Liver (tissue), 9 donors: ENCODE data around the gene NFIA. TPM values are rescaled to one million over a fixed set of nuclear protein-coding genes. Genes with fewer than 3 reads are reported as not detected.

Experiments used
- DNase-seq: peaks from one replicate; pipeline ENCODE4 v3.0.0-alpha.2; 2017; ENCODE audit warnings: low spot score
- H3K27ac ChIP-seq, 2 donors: one replicate each; pipeline ENCODE4 v1.7.0; 2013; ENCODE audit warnings: inconsistent platforms in 2 of 2, low read length in 2 of 2, control low read depth in 1 of 2, low read depth in 1 of 2, mild to moderate bottlenecking in 1 of 2
- H3K27me3 ChIP-seq, 4 donors: one replicate each; pipeline versions ENCODE4 v1.6.1 to v1.7.0; 2013; ENCODE audit warnings: low read length in 3 of 4, inconsistent platforms in 1 of 4, mild to moderate bottlenecking in 1 of 4, moderate library complexity in 1 of 4; ENCODE audit not compliant: control insufficient read depth in 4 of 4, insufficient read depth in 4 of 4
- H3K36me3 ChIP-seq, 4 donors: one replicate each; pipeline versions ENCODE4 v1.6.1 to v1.7.0; 2013; ENCODE audit warnings: low read length in 3 of 4, mild to moderate bottlenecking in 3 of 4, low read depth in 1 of 4, moderate library complexity in 1 of 4; ENCODE audit not compliant: control insufficient read depth in 4 of 4, insufficient read depth in 3 of 4
- H3K4me1 ChIP-seq, 4 donors: one replicate each; pipeline versions ENCODE4 v1.6.1 to v1.7.0; 2013; ENCODE audit warnings: low read length in 3 of 4, mild to moderate bottlenecking in 3 of 4, moderate library complexity in 1 of 4; ENCODE audit not compliant: control insufficient read depth in 4 of 4, insufficient read depth in 4 of 4
- H3K4me3 ChIP-seq, 3 donors: one replicate each; pipeline versions ENCODE4 v1.6.1 to v1.7.0; 2013; ENCODE audit warnings: low read length in 3 of 3, control low read depth in 1 of 3, low read depth in 1 of 3, mild to moderate bottlenecking in 1 of 3
- H3K9ac ChIP-seq, 2 donors: one replicate each; pipeline ENCODE4 v1.7.0; 2013; ENCODE audit warnings: low read length in 2 of 2, mild to moderate bottlenecking in 2 of 2, moderate library complexity in 2 of 2, control low read depth in 1 of 2, low read depth in 1 of 2
- H3K9me3 ChIP-seq, 4 donors: one replicate each; pipeline versions ENCODE4 v1.6.1 to v1.7.0; 2013; ENCODE audit warnings: low read length in 3 of 4; ENCODE audit not compliant: control insufficient read depth in 4 of 4
- ATF3 ChIP-seq: IDR thresholded peaks from 2 replicates; pipeline ENCODE4 v1.6.1; 2016; ENCODE audit warnings: antibody characterized with exemption
- CTCF ChIP-seq: fragments of 150-350 bp; IDR thresholded peaks from 2 replicates; pipeline ENCODE4 v1.5.1; 2017; ENCODE audit warnings: improper control_type of control experiment, low read depth, low read length; ENCODE audit not compliant: missing input control
- EGR1 ChIP-seq, 2 donors: IDR thresholded peaks; 2 replicates each; pipeline ENCODE4 v1.6.1; 2016 to 2018; ENCODE audit warnings: antibody characterized with exemption in 2 of 2, low read depth in 2 of 2
- FOXA1 ChIP-seq: IDR thresholded peaks from 2 replicates; pipeline ENCODE4 v1.6.1; 2016; ENCODE audit warnings: antibody characterized with exemption
- FOXA2 ChIP-seq: IDR thresholded peaks from 2 replicates; pipeline ENCODE4 v1.6.1; 2016; ENCODE audit warnings: antibody characterized with exemption
- GABPA ChIP-seq, 2 donors: IDR thresholded peaks in 1 of 2; conservative IDR thresholded peaks in 1 of 2; 2 replicates each; pipeline ENCODE4 v1.6.1; 2016; ENCODE audit warnings: antibody characterized with exemption in 2 of 2, mild to moderate bottlenecking in 1 of 2, moderate library complexity in 1 of 2
- HNF4A ChIP-seq, 2 donors: conservative IDR thresholded peaks; 2 replicates each; pipeline ENCODE4 v1.6.1; 2016; ENCODE audit warnings: antibody characterized with exemption in 2 of 2, mild to moderate bottlenecking in 2 of 2
- JUND ChIP-seq, 2 donors: IDR thresholded peaks; 2 replicates each; pipeline ENCODE4 v1.6.1; 2016; ENCODE audit warnings: antibody characterized with exemption in 2 of 2
- NR2F2 ChIP-seq: IDR thresholded peaks from 2 replicates; pipeline ENCODE4 v1.6.1; 2016; ENCODE audit warnings: antibody characterized with exemption
- RXRA ChIP-seq, 2 donors: IDR thresholded peaks; 2 replicates each; pipeline ENCODE4 v1.6.1; 2017 to 2018; ENCODE audit warnings: antibody characterized with exemption in 2 of 2, mild to moderate bottlenecking in 1 of 2
- SP1 ChIP-seq: IDR thresholded peaks from 2 replicates; pipeline ENCODE4 v1.6.1; 2018; ENCODE audit warnings: antibody characterized with exemption, mild to moderate bottlenecking
- TAF1 ChIP-seq: conservative IDR thresholded peaks from 2 replicates; pipeline ENCODE4 v1.6.1; 2016; ENCODE audit warnings: antibody characterized with exemption, mild to moderate bottlenecking
- YY1 ChIP-seq: IDR thresholded peaks from 2 replicates; pipeline ENCODE4 v1.6.1; 2016; ENCODE audit warnings: antibody characterized with exemption, mild to moderate bottlenecking
- ZBTB33 ChIP-seq: IDR thresholded peaks from 2 replicates; pipeline ENCODE4 v1.6.1; 2016; ENCODE audit warnings: antibody characterized with exemption
- WGBS: extraction: QIAGEN DNeasy Blood & Tissue Kit; methylation state at CpG from one replicate; pipeline ENCODE4 v1.1.7; 2013; 5-methylcytosine and 5-hydroxymethylcytosine counted together
- polyA plus RNA-seq, 2 donors: library from polyadenylated mRNA; stranded (reverse) in 1 of 2; unstranded in 1 of 2; fragments of 200-250 nt in 1 of 2; fragments of >200 nt in 1 of 2; fragmentation: Nextera tagmentation in 1 of 2; extraction: Ambion mirVana in 1 of 2; gene quantifications; one replicate each; pipeline versions ENCODE4 v1.2.1 to v1.2.3, GENCODE V29; 2013 to 2015
- total RNA-seq, 2 donors: library from RNA; depleted of rRNA; stranded (reverse); fragments of >200 nt; gene quantifications; one replicate each; pipeline ENCODE4 v1.2.3, GENCODE V29; 2014
- TF ChIP-seq, protein P1 (sequence below): IDR thresholded peaks from 2 replicates; pipeline ENCODE4 v1.6.1; 2016; ENCODE audit warnings: antibody characterized with exemption, mild to moderate bottlenecking
- TF ChIP-seq, protein P2 (sequence below): IDR thresholded peaks from 2 replicates; pipeline ENCODE4 v1.6.1; 2016; ENCODE audit warnings: antibody characterized with exemption
- donor health status: healthy.
- donor health status: healthy.
- donor health status: healthy.
- donor health status: healthy.
- donor health status: healthy.

Gene NFIA
- total and polyA plus RNA-seq, 4 donors, result 6.8 to 53.7 (median 22.2) TPM

DNA sequence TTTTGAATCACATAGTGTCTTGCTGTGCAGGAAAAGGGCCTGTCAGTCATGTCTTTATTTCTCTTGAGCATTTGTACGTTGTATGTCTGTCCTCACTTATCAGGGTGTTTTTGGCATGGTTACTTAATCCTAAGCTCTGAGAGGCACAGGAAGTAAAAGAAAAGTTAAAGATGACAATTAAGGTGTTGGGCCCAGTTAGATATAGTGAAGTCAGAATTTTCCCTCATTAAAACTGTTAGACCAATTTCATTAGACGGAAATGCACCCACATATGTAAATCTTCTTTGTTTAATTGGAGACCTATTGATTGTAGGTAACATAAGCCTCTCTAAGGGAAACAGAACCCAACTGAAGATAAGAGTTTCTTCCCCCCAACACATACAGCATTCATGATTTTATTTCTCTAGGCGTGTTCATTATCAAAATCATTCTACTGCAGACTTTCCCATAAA, 21.9 kb downstream of the NFIA start:
- Histone ChIP-seq H3K9me3 (no peaks in the 10 kb centered on the region), H3K36me3 (peaks cover 0 to 3% (median 1%) of the 10 kb centered on the region in 4 donors), H3K27me3 (no peaks in the 10 kb centered on the region), H3K4me1 (peaks cover 2 to 33% (median 10%) of the 10 kb centered on the region in 4 donors), H3K27ac (no peak overlapping the region), H3K9ac (no peak overlapping the region), H3K4me3 (no peak overlapping the region)
- TF ChIP-seq, protein P1, sequence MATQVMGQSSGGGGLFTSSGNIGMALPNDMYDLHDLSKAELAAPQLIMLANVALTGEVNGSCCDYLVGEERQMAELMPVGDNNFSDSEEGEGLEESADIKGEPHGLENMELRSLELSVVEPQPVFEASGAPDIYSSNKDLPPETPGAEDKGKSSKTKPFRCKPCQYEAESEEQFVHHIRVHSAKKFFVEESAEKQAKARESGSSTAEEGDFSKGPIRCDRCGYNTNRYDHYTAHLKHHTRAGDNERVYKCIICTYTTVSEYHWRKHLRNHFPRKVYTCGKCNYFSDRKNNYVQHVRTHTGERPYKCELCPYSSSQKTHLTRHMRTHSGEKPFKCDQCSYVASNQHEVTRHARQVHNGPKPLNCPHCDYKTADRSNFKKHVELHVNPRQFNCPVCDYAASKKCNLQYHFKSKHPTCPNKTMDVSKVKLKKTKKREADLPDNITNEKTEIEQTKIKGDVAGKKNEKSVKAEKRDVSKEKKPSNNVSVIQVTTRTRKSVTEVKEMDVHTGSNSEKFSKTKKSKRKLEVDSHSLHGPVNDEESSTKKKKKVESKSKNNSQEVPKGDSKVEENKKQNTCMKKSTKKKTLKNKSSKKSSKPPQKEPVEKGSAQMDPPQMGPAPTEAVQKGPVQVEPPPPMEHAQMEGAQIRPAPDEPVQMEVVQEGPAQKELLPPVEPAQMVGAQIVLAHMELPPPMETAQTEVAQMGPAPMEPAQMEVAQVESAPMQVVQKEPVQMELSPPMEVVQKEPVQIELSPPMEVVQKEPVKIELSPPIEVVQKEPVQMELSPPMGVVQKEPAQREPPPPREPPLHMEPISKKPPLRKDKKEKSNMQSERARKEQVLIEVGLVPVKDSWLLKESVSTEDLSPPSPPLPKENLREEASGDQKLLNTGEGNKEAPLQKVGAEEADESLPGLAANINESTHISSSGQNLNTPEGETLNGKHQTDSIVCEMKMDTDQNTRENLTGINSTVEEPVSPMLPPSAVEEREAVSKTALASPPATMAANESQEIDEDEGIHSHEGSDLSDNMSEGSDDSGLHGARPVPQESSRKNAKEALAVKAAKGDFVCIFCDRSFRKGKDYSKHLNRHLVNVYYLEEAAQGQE, result no peak
- no peak for TF ChIP-seq YY1
- no peak for TF ChIP-seq ATF3
- TF ChIP-seq SP1, result no peak
- TF ChIP-seq HNF4A (conservative IDR thresholded peaks at IDR 0.05), result no peak
- no peak for TF ChIP-seq TAF1
- TF ChIP-seq EGR1 (IDR thresholded peaks at IDR 0.05; ENCODE audit: low read depth in 2 of 2), result no peak
- no peak for TF ChIP-seq FOXA2
- no peak for TF ChIP-seq GABPA (IDR thresholded peaks at IDR 0.05 in 1 of 2, conservative IDR thresholded peaks at IDR 0.05 in 1 of 2)
- no peak for TF ChIP-seq CTCF
- TF ChIP-seq JUND (IDR thresholded peaks at IDR 0.05), result no peak
- no peak for DNase-seq
- WGBS, result 69% methylated on average over 3 of the region's 3 CpGs

DNA sequence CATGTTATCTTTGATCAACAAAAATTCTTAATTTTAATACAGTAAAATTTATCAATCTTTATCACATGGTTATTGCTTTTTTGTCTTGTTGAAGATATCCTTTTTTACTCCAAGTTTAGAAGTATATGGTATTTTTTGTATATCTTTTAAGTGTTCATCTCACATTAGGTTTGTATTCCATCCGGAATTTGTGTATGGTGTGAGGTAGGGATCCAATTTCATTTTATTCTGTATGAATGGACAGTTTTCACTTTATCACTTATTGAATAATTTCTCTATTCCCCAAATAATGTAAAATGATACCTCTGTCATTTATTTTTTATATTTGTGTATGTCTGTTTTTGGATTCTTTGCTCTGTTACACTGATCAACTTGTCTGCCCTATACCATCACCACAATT, 25.3 kb downstream of the NFIA start:
- Histone ChIP-seq H3K9me3 (no peaks in the 10 kb centered on the region), H3K9ac (no peak overlapping the region), H3K4me3 (no peak overlapping the region), H3K27ac (no peak overlapping the region), H3K4me1 (peaks cover 4 to 44% (median 31%) of the 10 kb centered on the region in 4 donors), H3K36me3 (peaks cover 0 to 3% (median 1%) of the 10 kb centered on the region in 4 donors), H3K27me3 (no peaks in the 10 kb centered on the region)
- DNase-seq, result no peak
- TF ChIP-seq NR2F2 (no peak), YY1 (no peak), EGR1 (IDR thresholded peaks at IDR 0.05; ENCODE audit: low read depth in 2 of 2) (no peak)
- 96% methylated on average over 1 of the region's 1 CpG for WGBS

GRCh38 chr1:61109158-61109557, 26.8 kb downstream of the NFIA start:
- H3K27ac ChIP-seq, result no peak overlapping the region
- H3K4me3 ChIP-seq, result no peak overlapping the region
- 25% methylated on average over 1 of the region's 1 CpG for WGBS
- H3K4me1 ChIP-seq, result peaks cover 6 to 47% (median 27%) of the 10 kb centered on the region in 4 donors
- H3K36me3 ChIP-seq, result peaks cover 0 to 3% (median 0%) of the 10 kb centered on the region in 4 donors
- H3K9ac ChIP-seq, result no peak overlapping the region
- DNase-seq, result no peak
- H3K27me3 ChIP-seq, result no peaks in the 10 kb centered on the region
- H3K9me3 ChIP-seq, result no peaks in the 10 kb centered on the region
- TF ChIP-seq, protein P2, sequence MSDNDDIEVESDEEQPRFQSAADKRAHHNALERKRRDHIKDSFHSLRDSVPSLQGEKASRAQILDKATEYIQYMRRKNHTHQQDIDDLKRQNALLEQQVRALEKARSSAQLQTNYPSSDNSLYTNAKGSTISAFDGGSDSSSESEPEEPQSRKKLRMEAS, result peak; percentile 26
- TF ChIP-seq YY1, result peak; percentile 53
- TF ChIP-seq HNF4A (conservative IDR thresholded peaks at IDR 0.05), result peak; percentile 81 to 84
- TF ChIP-seq RXRA (IDR thresholded peaks at IDR 0.05), result peak; percentile 49 to 58
- no peak for TF ChIP-seq EGR1 (IDR thresholded peaks at IDR 0.05; ENCODE audit: low read depth in 2 of 2)
- TF ChIP-seq TAF1, result no peak
- TF ChIP-seq, protein P1, result no peak
- no peak for TF ChIP-seq FOXA1
- no peak for TF ChIP-seq GABPA (IDR thresholded peaks at IDR 0.05 in 1 of 2, conservative IDR thresholded peaks at IDR 0.05 in 1 of 2)
- no peak for TF ChIP-seq ZBTB33
- TF ChIP-seq SP1, result peak; percentile 9
